Testis (tissue), 3 donors: ENCODE data around the gene TMEM37. TPM values are rescaled to one million over a fixed set of nuclear protein-coding genes. Genes with fewer than 3 reads are reported as not detected.

Source experiments
- DNase-seq: peaks from one replicate; pipeline ENCODE4 v3.0.0-alpha.2; 2019
- H3K27ac ChIP-seq, 2 donors: fragments of 200-600 bp; sonication (generic); one replicate each; pipeline ENCODE4 v1.5.1; 2019
- H3K27me3 ChIP-seq: fragments of 200-600 bp; sonication (generic); one replicate; pipeline ENCODE4 v1.5.1; 2019
- H3K36me3 ChIP-seq: fragments of 200-600 bp; sonication (generic); one replicate; pipeline ENCODE4 v1.5.1; 2017; ENCODE audit warnings: low read depth; ENCODE audit errors: missing control alignments
- H3K4me1 ChIP-seq: fragments of 200-600 bp; sonication (generic); one replicate; pipeline ENCODE4 v1.5.1; 2019
- H3K4me3 ChIP-seq, 2 donors: fragments of 200-600 bp; sonication (generic); one replicate each; pipeline ENCODE4 v1.5.1; 2017 to 2019
- H3K9me3 ChIP-seq: fragments of 200-600 bp; sonication (generic); one replicate; pipeline ENCODE4 v1.5.1; 2017
- POLR2A ChIP-seq: fragments of 450-650 bp; IDR thresholded peaks from one replicate; pipeline ENCODE4 v1.6.1; 2017; ENCODE audit warnings: antibody characterized with exemption, mild to moderate bottlenecking, moderate library complexity
- WGBS, 2 donors: methylation state at CpG; one replicate each; pipeline ENCODE4 v1.1.5; 2018; 5-methylcytosine and 5-hydroxymethylcytosine counted together
- intact Hi-C: fragments of 100-400 bp; cut with DNase I; formaldehyde crosslinking; loops from one replicate; pipeline ENCODE4 v1.15.1; 2023; ENCODE audit warnings: low total_unique reads
- polyA plus RNA-seq: library from polyadenylated mRNA; stranded (reverse); fragments of 350-450 nt; fragmentation: Illumina TruSeq; extraction: RNeasy Lipid Tissue Mini Kit (QIAGEN cat#74804); gene quantifications from one replicate; pipeline ENCODE4 v1.2.3, GENCODE V29; 2014; ENCODE audit warnings: low read depth, low replicate concordance; ENCODE audit not compliant: insufficient read depth
- total RNA-seq, 2 donors: library from RNA; depleted of rRNA; stranded (reverse); fragments of >200 nt; gene quantifications; one replicate each; pipeline ENCODE4 v1.2.3, GENCODE V29; 2016
- TF ChIP-seq, protein P1 (sequence below), 3 experiments: fragments of 450-650 bp in 2 of 3; fragments of 200-600 bp in 1 of 3; sonication (generic) in 1 of 3; IDR thresholded peaks; one replicate each; pipeline ENCODE4 v1.5.1; 2016 to 2019; ENCODE audit warnings: antibody characterized with exemption in 3 of 3, mild to moderate bottlenecking in 2 of 3, moderate library complexity in 1 of 3

The TMEM37 gene
- total and polyA plus RNA-seq, 3 donors from 2014 or later = 7.0 to 14.2 (median 9.0) TPM

DNA sequence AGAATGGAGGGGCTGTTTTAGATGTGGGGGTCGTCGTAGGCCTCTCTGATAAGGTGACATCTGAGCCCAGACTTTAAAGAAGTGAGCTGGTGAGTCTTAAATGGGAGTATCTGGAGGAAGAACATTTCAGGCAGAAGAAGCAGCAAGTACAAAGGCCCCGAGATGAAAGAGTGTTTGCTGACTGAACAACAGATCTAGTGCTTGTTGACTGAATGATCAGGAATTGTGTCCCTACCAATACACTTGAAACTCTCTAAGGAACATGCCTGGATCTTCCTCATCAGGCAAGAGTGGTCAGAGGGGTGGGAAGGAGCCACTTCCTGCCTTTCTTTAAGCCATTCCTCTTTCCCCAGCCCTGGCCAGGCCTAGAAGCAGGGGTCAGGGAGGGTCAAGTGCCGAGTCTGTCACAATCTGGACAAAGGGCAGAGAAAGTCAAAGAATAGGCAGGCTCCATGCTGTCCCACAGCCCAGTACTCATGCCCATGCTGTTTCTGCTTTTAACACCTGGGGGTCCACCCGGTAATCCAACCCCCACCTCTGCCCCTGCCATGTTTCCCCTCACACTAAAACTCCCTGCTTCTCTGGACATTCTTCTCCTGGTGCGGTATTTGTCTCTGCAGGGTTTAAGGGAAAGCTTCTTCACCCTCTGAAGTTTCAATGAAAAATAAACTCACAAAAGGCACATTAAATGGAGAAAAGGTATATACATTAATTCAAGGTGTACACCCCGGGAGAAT lies 3.0 kb upstream of the TMEM37 start:
- peak overlapping the region in 1 of 2 donors; percentile 69 for H3K27ac ChIP-seq
- peaks cover 23% of the 10 kb centered on the region for H3K4me1 ChIP-seq

DNA sequence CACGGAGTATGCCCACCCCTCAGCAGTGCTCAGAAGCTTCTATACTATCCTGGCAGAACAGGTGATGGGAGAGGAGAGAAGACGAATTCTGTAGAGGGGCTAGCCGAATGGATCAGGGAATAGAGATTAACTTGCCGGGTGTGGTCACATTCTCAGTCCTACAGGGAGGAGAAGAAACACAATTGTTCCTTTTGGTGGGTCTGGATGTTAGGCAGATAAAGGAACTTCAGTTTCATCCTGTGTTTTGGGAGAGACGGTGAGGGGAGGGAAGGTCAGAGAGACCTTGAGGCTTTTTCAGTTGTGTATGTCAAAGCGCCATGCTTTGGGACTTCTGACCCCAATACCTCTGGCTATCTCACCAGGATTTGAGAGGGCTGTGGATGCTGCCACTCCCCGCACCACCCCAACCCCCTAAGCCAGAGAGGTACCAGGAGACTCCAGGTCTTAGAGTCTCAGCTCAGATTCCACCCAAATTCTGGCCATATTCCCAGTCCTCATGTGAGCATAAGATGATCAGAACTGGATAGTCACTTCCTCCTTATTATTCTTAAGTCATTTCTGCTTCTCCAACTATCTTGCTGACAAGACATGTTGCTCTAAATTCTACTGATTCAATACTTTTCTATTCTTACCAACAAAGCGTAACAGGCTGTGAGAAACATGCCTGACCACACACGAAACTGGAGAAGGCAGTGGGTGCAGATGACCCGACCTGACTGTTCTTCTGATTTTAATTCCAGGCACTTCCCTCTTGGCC lies 2.3 kb upstream of the TMEM37 start:
- intact Hi-C loops = no loop called here
- Histone ChIP-seq H3K27ac (peak overlapping the region; percentile 10 to 69), H3K4me1 (peaks cover 23% of the 10 kb centered on the region), H3K9me3 (no peaks in the 10 kb centered on the region), H3K36me3 (no peaks in the 10 kb centered on the region), H3K4me3 (no peak overlapping the region), H3K27me3 (no peaks in the 10 kb centered on the region)
- DNase-seq = no peak
- TF ChIP-seq, protein P1, sequence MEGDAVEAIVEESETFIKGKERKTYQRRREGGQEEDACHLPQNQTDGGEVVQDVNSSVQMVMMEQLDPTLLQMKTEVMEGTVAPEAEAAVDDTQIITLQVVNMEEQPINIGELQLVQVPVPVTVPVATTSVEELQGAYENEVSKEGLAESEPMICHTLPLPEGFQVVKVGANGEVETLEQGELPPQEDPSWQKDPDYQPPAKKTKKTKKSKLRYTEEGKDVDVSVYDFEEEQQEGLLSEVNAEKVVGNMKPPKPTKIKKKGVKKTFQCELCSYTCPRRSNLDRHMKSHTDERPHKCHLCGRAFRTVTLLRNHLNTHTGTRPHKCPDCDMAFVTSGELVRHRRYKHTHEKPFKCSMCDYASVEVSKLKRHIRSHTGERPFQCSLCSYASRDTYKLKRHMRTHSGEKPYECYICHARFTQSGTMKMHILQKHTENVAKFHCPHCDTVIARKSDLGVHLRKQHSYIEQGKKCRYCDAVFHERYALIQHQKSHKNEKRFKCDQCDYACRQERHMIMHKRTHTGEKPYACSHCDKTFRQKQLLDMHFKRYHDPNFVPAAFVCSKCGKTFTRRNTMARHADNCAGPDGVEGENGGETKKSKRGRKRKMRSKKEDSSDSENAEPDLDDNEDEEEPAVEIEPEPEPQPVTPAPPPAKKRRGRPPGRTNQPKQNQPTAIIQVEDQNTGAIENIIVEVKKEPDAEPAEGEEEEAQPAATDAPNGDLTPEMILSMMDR (IDR thresholded peaks at IDR 0.05) = no peak
- no peak for TF ChIP-seq POLR2A
- 75 to 77% methylated on average over 10 of the region's 10 CpGs for WGBS, 2 donors

More for the DNA sequence above, 3.0 kb upstream of the TMEM37 start:
- no peaks in the 10 kb centered on the region for H3K27me3 ChIP-seq
- DNase-seq = no peak
- intact Hi-C loops = no loop called here
- WGBS, 2 donors = 86 to 88% methylated on average over 7 of the region's 7 CpGs
- TF ChIP-seq, protein P1 (IDR thresholded peaks at IDR 0.05) = no peak
- no peak for TF ChIP-seq POLR2A
- no peaks in the 10 kb centered on the region for H3K9me3 ChIP-seq
- H3K4me3 ChIP-seq = no peak overlapping the region
- no peaks in the 10 kb centered on the region for H3K36me3 ChIP-seq

DNA sequence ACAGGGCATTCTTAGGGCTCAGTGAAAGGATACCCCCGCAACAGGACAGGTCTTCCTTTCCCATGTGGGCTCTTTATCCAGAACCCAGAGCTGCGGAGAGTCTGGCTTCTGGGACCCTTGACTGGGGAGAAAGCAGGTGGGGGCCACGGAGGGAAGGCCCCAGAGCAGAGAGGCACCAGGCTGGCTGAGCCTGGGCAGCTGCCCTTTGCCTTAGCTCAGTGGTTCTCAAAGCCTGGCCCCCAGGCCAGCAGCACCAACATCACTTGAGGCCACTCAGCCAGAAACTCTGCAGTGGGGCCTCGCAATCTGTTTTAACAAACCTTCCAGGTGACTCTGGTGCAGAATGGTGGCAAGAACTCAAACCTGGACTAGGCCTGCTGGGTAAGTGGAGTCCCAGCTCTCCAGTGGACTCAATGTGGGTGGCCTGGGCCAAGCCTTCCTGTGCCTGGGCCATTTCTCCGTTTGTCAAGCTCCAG lies 1.6 kb upstream of the TMEM37 start:
- intact Hi-C loops = no loop called here
- TF ChIP-seq, protein P1 (IDR thresholded peaks at IDR 0.05) = no peak
- TF ChIP-seq POLR2A = no peak
- H3K9me3 ChIP-seq = no peaks in the 10 kb centered on the region
- peaks cover 23% of the 10 kb centered on the region for H3K4me1 ChIP-seq
- no peaks in the 10 kb centered on the region for H3K36me3 ChIP-seq
- H3K27me3 ChIP-seq = no peaks in the 10 kb centered on the region
- WGBS, 2 donors = 91 to 94% methylated on average over 5 of the region's 5 CpGs
- no peak for DNase-seq
- H3K4me3 ChIP-seq = no peak overlapping the region
- H3K27ac ChIP-seq = peak overlapping the region; percentile 10 to 69

DNA sequence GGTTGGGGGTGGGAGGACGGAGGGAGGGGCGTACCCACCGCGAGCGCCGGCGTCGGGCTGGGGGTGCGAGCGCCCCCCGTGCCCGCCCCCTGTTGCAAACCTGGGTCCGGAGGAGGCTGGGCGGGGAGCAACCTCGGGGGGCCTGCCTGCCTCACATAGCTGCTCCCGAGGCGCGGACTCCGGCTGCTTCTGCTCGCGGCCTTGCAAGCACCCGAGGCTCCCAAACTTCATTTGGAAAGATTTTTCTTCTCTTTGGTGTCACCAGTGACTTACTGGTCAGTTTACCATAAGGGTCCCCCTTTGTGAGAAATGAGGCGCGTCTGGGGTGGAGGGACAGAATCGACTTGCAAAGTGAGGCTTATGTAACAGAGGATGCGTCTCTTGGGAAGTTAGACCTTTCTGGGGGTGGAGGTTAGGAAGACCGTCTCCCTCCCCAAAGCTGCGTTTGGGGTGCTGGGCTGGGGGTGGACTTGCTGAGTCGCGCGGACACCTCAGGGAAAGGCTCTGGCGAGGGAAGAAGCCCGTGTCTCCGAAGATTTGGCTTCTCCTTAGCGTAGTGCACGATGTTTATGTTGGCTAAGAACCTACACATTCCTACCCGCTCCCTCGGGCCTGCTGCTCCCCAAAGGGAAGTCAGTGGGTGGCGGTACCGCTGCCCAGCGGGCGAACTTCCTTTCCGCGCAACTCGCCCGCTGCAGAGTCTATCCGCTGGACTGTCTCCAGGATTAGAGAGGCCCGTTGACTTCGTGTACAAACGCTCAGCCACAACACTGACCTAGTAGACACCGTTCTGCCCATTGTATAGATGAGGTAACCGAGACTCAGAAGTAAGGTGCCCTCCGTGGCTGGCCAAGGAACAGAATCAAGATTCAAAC lies 559 bp downstream of the TMEM37 start:
- TF ChIP-seq, protein P1 (IDR thresholded peaks at IDR 0.05) = no peak
- no peak for TF ChIP-seq POLR2A
- H3K36me3 ChIP-seq = no peaks in the 10 kb centered on the region
- H3K9me3 ChIP-seq = no peaks in the 10 kb centered on the region
- DNase-seq = no peak
- peak overlapping the region; percentile 70 to 76 for H3K27ac ChIP-seq
- intact Hi-C loops = no loop called here
- H3K27me3 ChIP-seq = no peaks in the 10 kb centered on the region
- 13 to 20% methylated on average over 35 to 53 of the region's 53 CpGs for WGBS, 2 donors
- peaks cover 10% of the 10 kb centered on the region for H3K4me1 ChIP-seq
- peak overlapping the region; percentile 63 to 64 for H3K4me3 ChIP-seq
